GM23338 (cell line): ENCODE results near the gene HDAC6. TPM values are rescaled to one million over a fixed set of nuclear protein-coding genes. Genes with fewer than 3 reads are reported as not detected.

ENCODE experiments used
- ATAC-seq: fragments of 200-7000 bp; cut with Tn5 transposase; 3 replicates; pipeline ENCODE4 v1.9.1; 2020
- DNase-seq: peaks from one replicate; pipeline ENCODE4 v3.0.0-alpha.2; 2015; ENCODE audit warnings: low spot score
- H2AFZ ChIP-seq: fragments of 200-600 bp; sonication (generic); 2 replicates; pipeline ENCODE4 v1.8.0; 2016; ENCODE audit warnings: antibody characterized with exemption, mild to moderate bottlenecking, moderate library complexity
- H3F3A ChIP-seq: fragments of 200-600 bp; sonication (generic); replicated peaks from 2 replicates; pipeline ENCODE4 v1.8.0; 2017; ENCODE audit warnings: antibody characterized with exemption, mixed run types, low read depth
- H3K27ac ChIP-seq: fragments of 200-600 bp; sonication (generic); 2 replicates; pipeline ENCODE4 v1.6.1; 2016; ENCODE audit warnings: low read depth
- H3K27me3 ChIP-seq: fragments of 200-600 bp; sonication (generic); 2 replicates; pipeline ENCODE4 v1.8.0; 2016; ENCODE audit warnings: mild to moderate bottlenecking, mixed run types, moderate library complexity; ENCODE audit not compliant: insufficient read depth
- H3K36me3 ChIP-seq: fragments of 200-600 bp; sonication (generic); 2 replicates; pipeline ENCODE4 v1.8.0; 2016; ENCODE audit warnings: mild to moderate bottlenecking; ENCODE audit not compliant: insufficient read depth
- H3K4me1 ChIP-seq: fragments of 200-600 bp; sonication (generic); 2 replicates; pipeline ENCODE4 v1.8.0; 2016; ENCODE audit warnings: mild to moderate bottlenecking, moderate library complexity; ENCODE audit not compliant: insufficient read depth
- H3K4me2 ChIP-seq: fragments of 200-600 bp; sonication (generic); 2 replicates; pipeline ENCODE4 v1.7.1; 2017; ENCODE audit warnings: mixed run types
- H3K4me3 ChIP-seq: fragments of 200-600 bp; sonication (generic); 2 replicates; pipeline ENCODE4 v1.6.1; 2016; ENCODE audit warnings: mixed run types
- H3K79me2 ChIP-seq: fragments of 200-600 bp; sonication (generic); replicated peaks from 2 replicates; pipeline ENCODE4 v1.8.0; 2017; ENCODE audit warnings: mild to moderate bottlenecking; ENCODE audit not compliant: insufficient read depth
- H3K9me2 ChIP-seq: fragments of 200-600 bp; sonication (generic); 2 replicates; pipeline ENCODE4 v1.8.0; 2017; ENCODE audit not compliant: insufficient read depth
- H4K20me1 ChIP-seq: fragments of 200-600 bp; sonication (generic); replicated peaks from 2 replicates; pipeline ENCODE4 v1.8.0; 2017; ENCODE audit warnings: mild to moderate bottlenecking; ENCODE audit not compliant: insufficient read depth
- H3K27ac Mint-ChIP-seq: 2 replicates; pipeline ENCODE4 v1.8.0; 2020; ENCODE audit warnings: inconsistent platforms, mild to moderate bottlenecking, moderate library complexity, mixed read lengths
- H3K27me3 Mint-ChIP-seq: 3 replicates; pipeline ENCODE4 v1.8.0; 2022; ENCODE audit warnings: low read depth, mild to moderate bottlenecking, moderate library complexity, mixed read lengths, inconsistent platforms; ENCODE audit not compliant: insufficient read depth, poor library complexity
- H3K36me3 Mint-ChIP-seq: 3 replicates; pipeline ENCODE4 v1.8.0; 2021; ENCODE audit warnings: low read depth, mild to moderate bottlenecking, inconsistent platforms, moderate library complexity, mixed read lengths
- H3K4me1 Mint-ChIP-seq: 3 replicates; pipeline ENCODE4 v1.8.0; 2020; ENCODE audit warnings: mild to moderate bottlenecking, inconsistent platforms, mixed read lengths
- H3K4me3 Mint-ChIP-seq: 3 replicates; pipeline ENCODE4 v1.8.0; 2021; ENCODE audit warnings: moderate library complexity, mild to moderate bottlenecking, inconsistent platforms, mixed read lengths
- H3K9me3 Mint-ChIP-seq: 3 replicates; pipeline ENCODE4 v1.8.0; 2020; ENCODE audit warnings: moderate library complexity, mild to moderate bottlenecking, inconsistent platforms, mixed read lengths
- CTCF ChIP-seq, 2 experiments: fragments of 200-600 bp in 1 of 2; sonication (generic) in 1 of 2; conservative IDR thresholded peaks; 2 replicates each; pipeline versions ENCODE4 v1.5.1 to v1.6.1; 2016 to 2017; ENCODE audit warnings: antibody characterized with exemption in 2 of 2, low read depth in 2 of 2, mild to moderate bottlenecking in 2 of 2, moderate library complexity in 1 of 2
- ETS1 ChIP-seq: IDR thresholded peaks from 2 replicates; pipeline ENCODE4 v1.6.1; 2016; ENCODE audit warnings: antibody characterized with exemption
- EZH2 ChIP-seq: fragments of 200-600 bp; sonication (generic); IDR thresholded peaks from one replicate; pipeline ENCODE4 v1.8.0; 2017; ENCODE audit warnings: antibody characterized with exemption, mild to moderate bottlenecking, low read depth; ENCODE audit not compliant: unreplicated experiment
- POLR2AphosphoS5 ChIP-seq: IDR thresholded peaks from 2 replicates; pipeline ENCODE4 v1.6.1; 2016; ENCODE audit warnings: antibody characterized with exemption, low read depth
- REST ChIP-seq: IDR thresholded peaks from one replicate; pipeline ENCODE4 v1.6.1; 2018; ENCODE audit warnings: antibody characterized with exemption; ENCODE audit not compliant: unreplicated experiment
- STAT1 ChIP-seq: IDR thresholded peaks from one replicate; pipeline ENCODE4 v1.6.1; 2016; ENCODE audit warnings: antibody characterized with exemption; ENCODE audit not compliant: unreplicated experiment
- ZNF331 ChIP-seq: fragments of 250-450 bp; sonication (Bioruptor Pico); IDR thresholded peaks from 2 replicates; pipeline ENCODE4 v1.5.0; 2020; ENCODE audit warnings: low read depth, mild to moderate bottlenecking, moderate library complexity
- ZNF462 ChIP-seq: fragments of 250-450 bp; sonication (Bioruptor Pico); IDR thresholded peaks from 2 replicates; pipeline ENCODE4 v1.5.0; 2020; ENCODE audit warnings: mild to moderate bottlenecking, moderate library complexity
- polyA plus RNA-seq: library from polyadenylated mRNA; unstranded; fragments of >200 nt; fragmentation: Nextera tagmentation; extraction: Ambion mirVana; gene quantifications from 2 replicates; pipeline ENCODE4 v1.2.1, GENCODE V29; 2016
- total RNA-seq: library from RNA; depleted of rRNA; stranded (reverse); fragments of >200 nt; shearing (Covaris generic); gene quantifications from 2 replicates; pipeline ENCODE4 v1.2.3, GENCODE V29; 2014

Gene HDAC6
- total and polyA plus RNA-seq, 2 experiments from 2014 or later = 33.0 to 49.8 TPM

GRCh38 chrX:48815266-48815665 is 13.4 kb downstream of the HDAC6 start:
- no peaks in the 10 kb centered on the region for H3K36me3 ChIP-seq
- no peak for TF ChIP-seq POLR2AphosphoS5
- H3F3A ChIP-seq = no peaks in the 10 kb centered on the region
- no peak overlapping the region for H3K4me2 ChIP-seq
- H3K4me3 ChIP-seq = no peak overlapping the region
- H3K27me3 ChIP-seq = no peaks in the 10 kb centered on the region
- no peaks in the 10 kb centered on the region for H4K20me1 ChIP-seq
- H3K4me3 Mint-ChIP-seq = no peak overlapping the region
- H3K79me2 ChIP-seq = no peaks in the 10 kb centered on the region
- H3K27me3 Mint-ChIP-seq = no peaks in the 10 kb centered on the region
- H3K4me1 Mint-ChIP-seq = no peaks in the 10 kb centered on the region
- H2AFZ ChIP-seq = no peak overlapping the region
- H3K4me1 ChIP-seq = no peaks in the 10 kb centered on the region
- H3K36me3 Mint-ChIP-seq = peaks cover 7% of the 10 kb centered on the region; the same call in 2 of the 3 replicates
- no peaks in the 10 kb centered on the region for H3K9me2 ChIP-seq
- no peaks in the 10 kb centered on the region for H3K9me3 Mint-ChIP-seq
- no peak overlapping the region for H3K27ac ChIP-seq
- ATAC-seq (no peak), DNase-seq (no peak)
- H3K27ac Mint-ChIP-seq = no peak overlapping the region

- Histone ChIP-seq H3K4me2 (no peak overlapping the region), H4K20me1 (no peaks in the 10 kb centered on the region), H2AFZ (no peak overlapping the region), H3K27me3 (no peaks in the 10 kb centered on the region), H3K79me2 (no peaks in the 10 kb centered on the region), H3K4me1 (no peaks in the 10 kb centered on the region), H3K27ac (no peak overlapping the region), H3K4me3 (no peak overlapping the region), H3F3A (no peaks in the 10 kb centered on the region), H3K9me2 (no peaks in the 10 kb centered on the region), H3K36me3 (no peaks in the 10 kb centered on the region)
- Mint-ChIP-seq H3K9me3 (no peaks in the 10 kb centered on the region), H3K4me3 (no peak overlapping the region), H3K4me1 (no peaks in the 10 kb centered on the region), H3K36me3 (peaks cover 7% of the 10 kb centered on the region; the same call in 2 of the 3 replicates), H3K27me3 (no peaks in the 10 kb centered on the region), H3K27ac (no peak overlapping the region)
- ATAC-seq (no peak), DNase-seq (no peak)
- TF ChIP-seq CTCF (conservative IDR thresholded peaks at IDR 0.05; ENCODE audit: low read depth in 2 of 2) (no peak; a peak in 1 of 4 replicates), ZNF331 (no peak), REST (no peak), STAT1 (no peak), ZNF462 (no peak), EZH2 (no peak), ETS1 (no peak), POLR2AphosphoS5 (no peak)
Observed at GRCh38 chrX:48816014-48816810, 14.3 kb downstream of the HDAC6 start.
